Naive B cell (primary cell): ENCODE data around the gene LRFN2. TPM values are rescaled to one million over a fixed set of nuclear protein-coding genes. Genes with fewer than 3 reads are reported as not detected.
A peak's percentile ranks its signal among the peaks of the same experiment; 100 is the strongest.

ENCODE experiments used
- ATAC-seq, 2 donors: fragments of 150-1000 bp; cut with Tn5 transposase; 2 replicates each; pipeline ENCODE4 v1.10.0; 2021; ENCODE audit warnings: low read depth in 2 of 2, mild to moderate bottlenecking in 2 of 2, moderate library complexity in 2 of 2
- DNase-seq: peaks from one replicate; pipeline ENCODE4 v3.0.0; 2022
- H3K27ac Mint-ChIP-seq, 6 donors: one replicate each; pipeline ENCODE4 v1.8.0; 2020 to 2022; ENCODE audit warnings: mild to moderate bottlenecking in 6 of 6, mixed read lengths in 6 of 6, moderate library complexity in 5 of 6, inconsistent platforms in 2 of 6
- H3K27me3 Mint-ChIP-seq, 3 donors: one replicate each; pipeline ENCODE4 v1.8.0; 2021 to 2022; ENCODE audit warnings: mixed read lengths in 3 of 3, mild to moderate bottlenecking in 1 of 3
- H3K36me3 Mint-ChIP-seq, 2 donors: one replicate each; pipeline ENCODE4 v1.8.0; 2020 to 2022; ENCODE audit warnings: mixed read lengths in 2 of 2, inconsistent platforms in 1 of 2, mild to moderate bottlenecking in 1 of 2
- H3K4me1 Mint-ChIP-seq, 3 donors: one replicate each; pipeline ENCODE4 v1.8.0; 2020 to 2022; ENCODE audit warnings: mixed read lengths in 3 of 3, inconsistent platforms in 1 of 3, mild to moderate bottlenecking in 1 of 3, moderate library complexity in 1 of 3
- H3K4me3 Mint-ChIP-seq, 8 donors: one replicate each; pipeline ENCODE4 v1.8.0; 2020 to 2022; ENCODE audit warnings: mild to moderate bottlenecking in 8 of 8, mixed read lengths in 8 of 8, moderate library complexity in 8 of 8, inconsistent platforms in 2 of 8
- H3K9me3 Mint-ChIP-seq, 7 donors: one replicate each; pipeline ENCODE4 v1.8.0; 2020 to 2022; ENCODE audit warnings: mixed read lengths in 7 of 7, mild to moderate bottlenecking in 5 of 7, inconsistent platforms in 2 of 7, moderate library complexity in 1 of 7
- polyA plus RNA-seq, 6 donors: library from polyadenylated mRNA; unstranded; fragments of 300-500 nt; fragmentation: Illumina TruSeq; gene quantifications; one replicate each; pipeline ENCODE4 v1.2.3, GENCODE V29; 2021; ENCODE audit warnings: low read depth in 6 of 6

The LRFN2 gene
- polyA plus RNA-seq, 6 donors from 2014 or later: not detected

- Mint-ChIP-seq H3K27me3 (peaks cover 0 to 8% (median 0%) of the 10 kb centered on the region in 3 donors), H3K4me3 (no peak overlapping the region), H3K9me3 (no peaks in the 10 kb centered on the region), H3K4me1 (no peaks in the 10 kb centered on the region), H3K27ac (no peak overlapping the region), H3K36me3 (no peaks in the 10 kb centered on the region)
- DNase-seq (no peak), ATAC-seq (no peak)
These were observed 126.8 kb downstream of the LRFN2 start for GRCh38 chr6:40460380-40460779.

GRCh38 chr6:40457261-40457660, 129.9 kb downstream of the LRFN2 start:
- Mint-ChIP-seq H3K27ac (no peak overlapping the region), H3K9me3 (no peaks in the 10 kb centered on the region), H3K27me3 (no peaks in the 10 kb centered on the region), H3K4me1 (no peaks in the 10 kb centered on the region), H3K4me3 (no peak overlapping the region), H3K36me3 (no peaks in the 10 kb centered on the region)
- no peak for ATAC-seq
- DNase-seq: no peak

- no peak overlapping the region for H3K4me3 Mint-ChIP-seq
- peak overlapping the region in 1 of 6 donors; percentile 18 for H3K27ac Mint-ChIP-seq
- no peaks in the 10 kb centered on the region for H3K4me1 Mint-ChIP-seq
These were observed 130.7 kb downstream of the LRFN2 start for GRCh38 chr6:40456390-40457013.

DNA sequence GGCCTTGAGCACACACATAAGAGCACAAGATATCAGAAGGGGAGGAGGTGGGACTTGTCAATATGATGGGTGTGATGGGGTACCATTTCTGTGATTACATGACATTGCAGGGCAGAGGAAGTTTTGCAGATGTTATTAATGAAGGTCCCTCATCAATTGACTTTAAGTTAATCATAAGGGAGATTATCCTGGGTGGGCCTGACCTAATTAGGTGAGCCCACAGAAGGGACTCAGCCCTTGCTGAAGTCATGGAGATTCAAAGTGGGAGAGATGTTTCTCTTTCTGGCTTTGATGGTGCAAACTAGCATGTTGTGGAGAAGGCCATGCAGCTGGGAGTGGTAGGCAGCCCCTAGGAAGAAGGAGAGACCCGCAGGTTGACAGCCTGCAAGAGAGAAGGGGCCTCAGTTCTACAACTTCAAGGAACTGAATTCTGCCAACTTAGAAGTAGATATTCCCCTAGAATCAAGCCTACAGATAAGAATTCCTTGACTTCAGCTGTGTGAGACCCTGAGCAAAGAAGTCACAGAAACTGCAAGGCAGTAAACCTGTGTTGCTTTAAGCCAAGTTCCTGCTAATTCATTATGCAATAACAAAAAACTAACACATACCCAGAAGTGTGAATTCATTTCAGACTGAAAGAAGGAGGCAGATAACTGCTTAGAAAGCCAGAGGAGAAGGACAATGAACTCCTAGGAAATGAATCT, 131.3 kb downstream of the LRFN2 start:
- Mint-ChIP-seq H3K4me3 (no peak overlapping the region), H3K36me3 (no peaks in the 10 kb centered on the region), H3K27ac (no peak overlapping the region), H3K27me3 (no peaks in the 10 kb centered on the region), H3K4me1 (no peaks in the 10 kb centered on the region), H3K9me3 (no peaks in the 10 kb centered on the region)
- DNase-seq (no peak), ATAC-seq (no peak)

More at GRCh38 chr6:40456390-40457013, 130.7 kb downstream of the LRFN2 start:
- DNase-seq (no peak), ATAC-seq (no peak)
- Mint-ChIP-seq H3K36me3 (no peaks in the 10 kb centered on the region), H3K27me3 (no peaks in the 10 kb centered on the region), H3K9me3 (no peaks in the 10 kb centered on the region)

- H3K4me1 Mint-ChIP-seq: no peaks in the 10 kb centered on the region
- peaks cover 0 to 6% (median 0%) of the 10 kb centered on the region in 3 donors for H3K27me3 Mint-ChIP-seq
- no peak overlapping the region for H3K4me3 Mint-ChIP-seq
- ATAC-seq: no peak
- no peaks in the 10 kb centered on the region for H3K36me3 Mint-ChIP-seq
- no peak overlapping the region for H3K27ac Mint-ChIP-seq
- DNase-seq: no peak
- H3K9me3 Mint-ChIP-seq: no peaks in the 10 kb centered on the region
These were observed 136.7 kb downstream of the LRFN2 start for GRCh38 chr6:40450483-40450882.

DNA sequence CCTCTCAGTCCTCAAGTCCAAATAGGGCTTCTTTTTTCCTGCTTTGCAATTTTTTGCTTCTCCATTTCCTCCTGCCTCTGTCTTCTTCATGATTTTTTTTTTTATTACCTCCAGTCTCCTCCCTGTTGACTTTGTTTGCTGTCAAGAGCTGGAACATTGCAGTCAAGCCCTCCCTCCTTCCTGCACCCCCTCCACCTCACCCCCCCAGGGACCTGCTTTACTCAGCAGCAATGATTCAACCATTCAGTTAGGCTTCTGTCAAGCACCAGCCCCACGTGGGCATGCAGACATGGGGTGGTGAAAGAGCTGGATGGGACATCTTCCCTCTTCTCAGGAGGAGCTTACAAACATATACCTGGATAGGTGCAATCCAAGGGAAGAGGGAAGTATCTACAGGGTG, 142.4 kb downstream of the LRFN2 start:
- no peaks in the 10 kb centered on the region for H3K36me3 Mint-ChIP-seq
- H3K9me3 Mint-ChIP-seq: no peaks in the 10 kb centered on the region
- H3K4me1 Mint-ChIP-seq: no peaks in the 10 kb centered on the region
- peaks cover 0 to 6% (median 0%) of the 10 kb centered on the region in 3 donors for H3K27me3 Mint-ChIP-seq
- no peak overlapping the region for H3K27ac Mint-ChIP-seq
- ATAC-seq (no peak), DNase-seq (no peak)
- no peak overlapping the region for H3K4me3 Mint-ChIP-seq

- Mint-ChIP-seq H3K4me1 (no peaks in the 10 kb centered on the region), H3K36me3 (no peaks in the 10 kb centered on the region)
These were observed 142.9 kb downstream of the LRFN2 start for GRCh38 chr6:40444312-40444711.

GRCh38 chr6:40443842-40444241, 143.3 kb downstream of the LRFN2 start:
- no peaks in the 10 kb centered on the region for H3K9me3 Mint-ChIP-seq
- no peak for ATAC-seq
- no peak overlapping the region for H3K27ac Mint-ChIP-seq
- no peaks in the 10 kb centered on the region for H3K36me3 Mint-ChIP-seq
- no peak for DNase-seq
- H3K4me1 Mint-ChIP-seq: no peaks in the 10 kb centered on the region
- H3K27me3 Mint-ChIP-seq: peaks cover 0 to 5% (median 0%) of the 10 kb centered on the region in 3 donors
- no peak overlapping the region for H3K4me3 Mint-ChIP-seq

More at GRCh38 chr6:40444312-40444711, 142.9 kb downstream of the LRFN2 start:
- H3K4me3 Mint-ChIP-seq: no peak overlapping the region
- DNase-seq (no peak), ATAC-seq (no peak)
- no peaks in the 10 kb centered on the region for H3K9me3 Mint-ChIP-seq
- H3K27ac Mint-ChIP-seq: no peak overlapping the region
- peaks cover 0 to 6% (median 0%) of the 10 kb centered on the region in 3 donors for H3K27me3 Mint-ChIP-seq

DNA sequence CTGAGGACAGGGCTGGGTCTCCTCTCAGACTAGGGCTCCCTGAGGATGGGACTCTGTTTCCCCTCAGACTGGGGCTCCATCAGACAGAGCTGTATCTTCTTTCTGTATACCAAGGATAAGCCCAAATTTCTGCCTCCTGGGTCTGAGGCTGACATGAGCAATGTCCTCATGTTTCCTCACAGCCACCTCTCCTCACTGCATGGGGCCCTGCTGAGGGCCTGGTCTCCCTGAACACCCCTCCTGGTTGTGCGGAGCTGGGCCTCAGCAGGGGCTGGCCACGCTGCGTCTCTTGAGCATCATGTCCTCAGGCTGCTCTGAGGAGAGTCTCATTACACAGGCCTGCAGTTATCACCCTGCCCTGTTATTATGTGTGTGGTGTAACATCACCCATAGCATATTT, 144.6 kb downstream of the LRFN2 start:
- H3K9me3 Mint-ChIP-seq: no peaks in the 10 kb centered on the region
- H3K27ac Mint-ChIP-seq: no peak overlapping the region
- H3K36me3 Mint-ChIP-seq: no peaks in the 10 kb centered on the region
- ATAC-seq (no peak), DNase-seq (no peak)
- no peaks in the 10 kb centered on the region for H3K4me1 Mint-ChIP-seq
- no peak overlapping the region for H3K4me3 Mint-ChIP-seq
- no peaks in the 10 kb centered on the region for H3K27me3 Mint-ChIP-seq

GRCh38 chr6:40441150-40441549, 146.0 kb downstream of the LRFN2 start:
- H3K4me3 Mint-ChIP-seq: no peak overlapping the region
- no peaks in the 10 kb centered on the region for H3K9me3 Mint-ChIP-seq
- H3K27me3 Mint-ChIP-seq: no peaks in the 10 kb centered on the region
- no peaks in the 10 kb centered on the region for H3K4me1 Mint-ChIP-seq
- no peak for DNase-seq
- ATAC-seq: no peak
- peak overlapping the region in 1 of 6 donors; percentile 37 for H3K27ac Mint-ChIP-seq
- H3K36me3 Mint-ChIP-seq: no peaks in the 10 kb centered on the region

DNA sequence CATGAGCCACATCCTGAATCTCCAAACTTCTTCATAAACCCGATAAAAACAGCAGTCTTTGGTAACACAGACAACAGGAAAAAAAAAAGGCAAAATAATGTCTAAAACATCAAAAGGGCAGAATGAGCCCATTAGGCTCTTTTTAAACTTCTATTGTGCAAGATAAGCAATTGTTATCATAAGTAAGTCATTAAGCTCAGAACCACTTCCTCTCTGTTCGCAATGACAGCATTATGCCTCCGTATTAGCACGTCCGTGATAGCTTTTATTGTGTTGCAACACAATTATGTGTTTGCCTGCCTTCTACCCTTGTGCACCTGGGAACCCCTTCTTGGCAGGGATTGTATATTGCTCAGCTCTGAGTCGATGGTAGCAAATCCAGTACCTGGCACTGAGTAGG, 147.1 kb downstream of the LRFN2 start:
- no peaks in the 10 kb centered on the region for H3K27me3 Mint-ChIP-seq
- ATAC-seq (no peak), DNase-seq (no peak)
- no peak overlapping the region for H3K4me3 Mint-ChIP-seq
- no peaks in the 10 kb centered on the region for H3K36me3 Mint-ChIP-seq
- no peaks in the 10 kb centered on the region for H3K9me3 Mint-ChIP-seq
- H3K4me1 Mint-ChIP-seq: no peaks in the 10 kb centered on the region
- no peak overlapping the region for H3K27ac Mint-ChIP-seq

DNA sequence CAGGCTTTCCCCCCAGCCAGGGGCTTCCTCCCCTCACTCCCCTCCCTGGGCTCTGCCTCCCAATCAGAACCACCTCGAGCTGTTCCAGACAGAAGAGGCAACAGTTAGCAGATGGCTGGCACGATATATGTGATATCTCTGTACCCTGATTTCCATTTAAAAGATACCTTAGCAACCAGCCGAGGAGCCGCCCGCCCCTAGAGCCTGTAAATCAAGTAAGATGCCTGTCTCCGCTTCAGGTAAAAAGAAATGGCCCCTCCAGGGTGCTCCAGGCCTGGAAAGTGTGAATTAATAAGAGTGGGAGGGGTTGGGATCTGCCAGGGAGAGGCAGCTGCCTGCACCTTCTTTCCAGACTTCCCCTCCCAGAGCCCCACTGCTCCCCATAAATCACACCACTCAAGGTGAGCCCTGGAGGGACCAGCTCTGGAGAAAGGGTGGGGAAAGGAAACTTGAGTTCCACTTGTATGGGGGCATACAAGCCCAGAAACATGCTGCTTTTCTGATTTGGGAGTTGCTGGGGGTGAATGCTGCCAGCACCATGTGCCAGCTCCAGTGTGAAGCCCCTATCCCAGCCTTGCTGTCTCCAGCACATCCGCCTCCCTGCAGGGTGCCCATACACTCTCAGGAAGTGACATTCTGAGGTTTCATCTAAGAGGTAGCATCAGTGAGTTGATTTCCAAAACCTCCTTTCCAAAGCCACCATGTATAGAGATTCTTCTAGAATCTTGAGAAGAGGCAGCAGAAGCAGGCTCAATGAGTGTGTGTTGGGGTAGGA, 148.0 kb downstream of the LRFN2 start:
- H3K9me3 Mint-ChIP-seq: no peaks in the 10 kb centered on the region
- H3K4me3 Mint-ChIP-seq: no peak overlapping the region
- H3K4me1 Mint-ChIP-seq: no peaks in the 10 kb centered on the region
- ATAC-seq: no peak
- no peaks in the 10 kb centered on the region for H3K36me3 Mint-ChIP-seq
- DNase-seq: no peak
- H3K27me3 Mint-ChIP-seq: no peaks in the 10 kb centered on the region
- H3K27ac Mint-ChIP-seq: no peak overlapping the region

GRCh38 chr6:40438246-40438887, 148.8 kb downstream of the LRFN2 start:
- Mint-ChIP-seq H3K27ac (no peak overlapping the region), H3K4me1 (no peaks in the 10 kb centered on the region), H3K36me3 (no peaks in the 10 kb centered on the region), H3K9me3 (no peaks in the 10 kb centered on the region), H3K4me3 (no peak overlapping the region), H3K27me3 (no peaks in the 10 kb centered on the region)
- DNase-seq (no peak), ATAC-seq (no peak)
